Sigmoid colon (tissue), 4 donors: ENCODE measurements around the gene UQCRHL.

Source experiments
- EP300 ChIP-seq, 4 donors: sonication (generic); formaldehyde crosslinking; IDR thresholded peaks; one replicate each; pipeline ENCODE4 v1.6.1; 2017; ENCODE audit warnings: antibody characterized with exemption in 4 of 4
- POLR2A ChIP-seq, 2 donors: fragments of 450-650 bp; IDR thresholded peaks; one replicate each; pipeline ENCODE4 v1.6.1; 2016; ENCODE audit warnings: antibody characterized with exemption in 2 of 2, mild to moderate bottlenecking in 2 of 2, moderate library complexity in 2 of 2
- TF ChIP-seq, protein P1 (sequence below), 4 experiments: fragments of 450-650 bp in 3 of 4; fragments of 200-600 bp in 1 of 4; IDR thresholded peaks; one replicate each; pipeline ENCODE4 v1.5.1; 2016 to 2019; ENCODE audit warnings: antibody characterized with exemption in 4 of 4, mild to moderate bottlenecking in 3 of 4, moderate library complexity in 2 of 4

- TF ChIP-seq, protein P1, sequence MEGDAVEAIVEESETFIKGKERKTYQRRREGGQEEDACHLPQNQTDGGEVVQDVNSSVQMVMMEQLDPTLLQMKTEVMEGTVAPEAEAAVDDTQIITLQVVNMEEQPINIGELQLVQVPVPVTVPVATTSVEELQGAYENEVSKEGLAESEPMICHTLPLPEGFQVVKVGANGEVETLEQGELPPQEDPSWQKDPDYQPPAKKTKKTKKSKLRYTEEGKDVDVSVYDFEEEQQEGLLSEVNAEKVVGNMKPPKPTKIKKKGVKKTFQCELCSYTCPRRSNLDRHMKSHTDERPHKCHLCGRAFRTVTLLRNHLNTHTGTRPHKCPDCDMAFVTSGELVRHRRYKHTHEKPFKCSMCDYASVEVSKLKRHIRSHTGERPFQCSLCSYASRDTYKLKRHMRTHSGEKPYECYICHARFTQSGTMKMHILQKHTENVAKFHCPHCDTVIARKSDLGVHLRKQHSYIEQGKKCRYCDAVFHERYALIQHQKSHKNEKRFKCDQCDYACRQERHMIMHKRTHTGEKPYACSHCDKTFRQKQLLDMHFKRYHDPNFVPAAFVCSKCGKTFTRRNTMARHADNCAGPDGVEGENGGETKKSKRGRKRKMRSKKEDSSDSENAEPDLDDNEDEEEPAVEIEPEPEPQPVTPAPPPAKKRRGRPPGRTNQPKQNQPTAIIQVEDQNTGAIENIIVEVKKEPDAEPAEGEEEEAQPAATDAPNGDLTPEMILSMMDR (IDR thresholded peaks at IDR 0.05) = no peak
- no peak for TF ChIP-seq POLR2A (IDR thresholded peaks at IDR 0.05)
- TF ChIP-seq EP300 (IDR thresholded peaks at IDR 0.05) = no peak
Observed at GRCh38 chr1:15848143-15848928, 40.9 kb upstream of the UQCRHL start.
